Kidney tubule cell (primary cell): ENCODE results near the gene CHERP.
"Not testable (repeated sequence)": the region's sequence is repeated elsewhere in the genome, so short reads cannot be mapped to it uniquely, and the experiment has no call there.

ENCODE experiments used
- DNase-seq: peaks from one replicate; pipeline ENCODE4 v3.0.0-alpha.2; 2018; ENCODE audit warnings: low spot score

Gene CHERP

DNA sequence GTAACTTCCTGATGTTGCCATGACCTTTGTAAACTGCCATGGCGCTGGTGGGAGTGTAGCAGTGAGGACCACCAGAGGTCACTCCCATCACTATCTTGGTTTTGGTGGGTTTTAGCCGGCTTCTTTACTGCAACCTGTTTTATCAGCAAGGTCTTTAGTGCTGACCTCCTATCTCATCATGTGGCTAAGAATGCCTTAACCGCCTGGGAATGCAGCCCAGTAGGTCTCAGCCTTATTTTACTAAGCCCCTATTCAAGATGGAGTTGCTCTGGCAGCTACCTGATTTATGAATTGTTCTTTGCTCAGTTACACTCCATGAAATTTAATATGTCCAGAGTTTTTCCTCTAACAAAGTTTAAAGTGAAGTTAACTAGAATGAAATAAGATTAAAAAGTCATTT is 65.8 kb downstream of the CHERP start:
- no peak for DNase-seq

DNA sequence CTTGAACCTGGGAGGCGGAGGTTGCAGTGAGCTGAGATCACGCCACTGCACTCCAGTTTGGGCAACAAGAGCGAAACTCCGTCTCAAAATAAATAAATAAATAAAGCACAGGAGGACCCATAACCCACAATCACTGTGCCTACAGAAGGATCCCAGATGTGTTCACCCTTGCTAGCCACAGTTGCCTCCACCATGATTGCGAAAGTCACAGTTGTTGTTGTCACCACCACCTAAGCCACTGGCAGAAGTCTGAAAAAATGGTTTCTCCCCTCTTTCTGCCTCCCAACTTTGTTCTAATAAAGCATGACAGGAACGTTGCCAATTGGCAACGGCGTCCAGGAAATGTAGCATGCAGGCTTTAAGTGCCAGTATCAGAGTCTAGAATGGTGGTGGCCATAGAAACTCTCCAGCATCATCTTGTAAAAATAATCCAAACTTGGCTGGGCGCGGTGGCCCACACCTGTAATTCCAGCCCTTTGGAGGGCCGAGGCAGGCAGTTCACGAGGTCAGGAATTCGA is 68.3 kb downstream of the CHERP start:
- DNase-seq: no peak

DNA sequence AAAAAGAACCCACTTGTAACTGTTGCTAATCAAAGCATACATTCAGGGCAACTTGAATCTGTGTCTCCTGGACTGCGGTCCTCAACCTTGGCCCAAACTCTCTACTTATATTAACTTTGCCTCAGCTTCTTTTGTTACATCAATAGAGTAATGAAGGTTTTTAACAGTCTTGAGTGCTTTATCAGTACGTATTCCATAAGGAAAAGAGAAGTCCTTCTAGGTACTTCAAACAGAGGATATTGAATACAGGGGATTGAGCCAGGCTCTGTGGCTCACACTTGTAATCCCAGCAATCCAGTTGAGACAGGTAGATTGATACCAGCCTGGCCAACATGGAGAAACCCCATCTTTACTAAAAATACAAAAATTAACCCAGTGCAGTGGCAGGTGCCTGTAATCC is 69.2 kb downstream of the CHERP start:
- DNase-seq: no peak

DNA sequence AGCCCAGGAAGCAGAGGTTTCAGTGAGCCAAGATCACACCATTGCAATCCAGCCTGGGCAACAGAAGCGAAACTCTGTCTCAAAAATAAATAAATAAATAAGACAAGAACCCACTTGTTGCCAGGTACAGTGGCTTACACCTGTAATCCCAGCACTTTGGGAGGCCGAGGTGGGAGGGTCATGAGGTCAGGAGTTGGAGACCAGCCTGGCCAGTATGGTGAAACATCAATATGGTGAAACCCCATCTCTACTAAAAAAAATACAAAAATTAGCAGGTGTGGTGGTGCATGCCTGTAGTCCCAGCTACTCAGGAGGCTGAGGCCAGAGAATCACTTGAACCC is 69.7 kb downstream of the CHERP start:
- not testable (repeated sequence) for DNase-seq

GRCh38 chr19:16470911-16471811 is 71.1 kb downstream of the CHERP start:
- DNase-seq: no peak

- DNase-seq: no peak
Measured at GRCh38 chr19:16470541-16470910, 71.7 kb downstream of the CHERP start.
